LNCAP (cell line): ENCODE results near the gene SPPL3.

Experiments used
- TF ChIP-seq, protein P1 (sequence below): fragments of 450-650 bp; IDR thresholded peaks from 2 replicates; pipeline ENCODE4 v1.5.1; 2017; ENCODE audit warnings: mild to moderate bottlenecking

The SPPL3 gene

DNA sequence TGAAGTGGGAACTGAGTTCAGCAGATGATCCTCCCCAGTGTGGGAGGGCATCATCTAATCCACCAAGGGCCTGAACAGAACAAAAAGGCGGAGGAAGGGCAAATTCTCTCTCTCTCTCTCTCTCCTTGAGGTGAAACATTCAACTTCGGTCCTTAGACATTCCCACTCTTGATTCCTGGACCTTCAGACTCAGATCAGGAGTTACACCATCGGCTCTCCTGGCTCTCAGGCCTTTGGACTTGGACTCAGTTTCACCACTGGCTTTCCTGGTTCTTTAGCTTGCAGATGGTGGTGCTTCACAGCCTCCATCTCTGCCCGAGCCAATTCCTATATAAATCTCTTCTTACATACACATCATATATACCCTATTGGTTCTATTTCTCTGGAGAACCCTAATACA, 73.2 kb downstream of the SPPL3 start:
- TF ChIP-seq, protein P1, sequence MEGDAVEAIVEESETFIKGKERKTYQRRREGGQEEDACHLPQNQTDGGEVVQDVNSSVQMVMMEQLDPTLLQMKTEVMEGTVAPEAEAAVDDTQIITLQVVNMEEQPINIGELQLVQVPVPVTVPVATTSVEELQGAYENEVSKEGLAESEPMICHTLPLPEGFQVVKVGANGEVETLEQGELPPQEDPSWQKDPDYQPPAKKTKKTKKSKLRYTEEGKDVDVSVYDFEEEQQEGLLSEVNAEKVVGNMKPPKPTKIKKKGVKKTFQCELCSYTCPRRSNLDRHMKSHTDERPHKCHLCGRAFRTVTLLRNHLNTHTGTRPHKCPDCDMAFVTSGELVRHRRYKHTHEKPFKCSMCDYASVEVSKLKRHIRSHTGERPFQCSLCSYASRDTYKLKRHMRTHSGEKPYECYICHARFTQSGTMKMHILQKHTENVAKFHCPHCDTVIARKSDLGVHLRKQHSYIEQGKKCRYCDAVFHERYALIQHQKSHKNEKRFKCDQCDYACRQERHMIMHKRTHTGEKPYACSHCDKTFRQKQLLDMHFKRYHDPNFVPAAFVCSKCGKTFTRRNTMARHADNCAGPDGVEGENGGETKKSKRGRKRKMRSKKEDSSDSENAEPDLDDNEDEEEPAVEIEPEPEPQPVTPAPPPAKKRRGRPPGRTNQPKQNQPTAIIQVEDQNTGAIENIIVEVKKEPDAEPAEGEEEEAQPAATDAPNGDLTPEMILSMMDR, result no peak

DNA sequence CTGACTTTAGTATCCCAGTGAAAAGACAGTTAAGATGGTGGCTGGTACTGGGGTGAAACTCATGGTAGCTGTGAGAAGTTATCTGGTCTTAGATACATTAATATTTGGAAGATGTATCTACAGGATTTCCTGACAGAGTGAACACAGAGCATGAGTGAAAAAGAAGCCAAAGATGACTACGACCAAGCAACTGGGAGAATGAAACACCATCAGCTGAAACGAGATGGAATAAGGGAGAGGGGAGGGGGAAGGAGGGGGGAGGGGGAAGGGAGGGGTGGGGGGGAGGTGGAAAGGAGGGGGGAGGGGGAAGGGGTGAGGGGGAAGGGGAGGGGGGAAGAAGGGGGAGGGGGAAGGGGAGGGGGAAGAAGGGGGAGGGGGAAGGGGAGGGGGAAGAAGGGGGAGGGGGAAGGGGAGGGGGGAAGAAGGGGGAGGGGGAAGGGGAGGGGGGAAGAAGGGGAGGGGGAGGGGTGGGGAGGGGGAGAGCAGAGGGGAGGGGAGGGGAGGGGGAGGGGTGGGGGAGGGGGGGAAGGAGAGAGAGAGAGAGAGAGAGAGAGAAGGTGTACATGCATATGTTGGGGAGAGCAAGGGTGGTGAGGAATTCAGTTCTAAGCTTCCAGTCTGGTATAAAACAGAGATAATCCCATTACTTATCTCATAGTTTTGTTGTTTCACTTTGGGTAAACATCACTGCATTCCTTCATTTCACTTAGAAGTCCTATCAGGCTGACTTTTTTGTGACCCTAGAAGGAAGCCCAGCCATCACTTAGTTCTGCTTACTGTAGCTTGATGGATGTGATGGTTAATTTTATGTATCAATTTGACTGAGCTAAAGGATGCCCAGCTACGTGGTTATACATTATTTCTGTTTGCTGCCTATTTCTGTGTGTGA, 73.9 kb downstream of the SPPL3 start:
- TF ChIP-seq, protein P1, result no peak

DNA sequence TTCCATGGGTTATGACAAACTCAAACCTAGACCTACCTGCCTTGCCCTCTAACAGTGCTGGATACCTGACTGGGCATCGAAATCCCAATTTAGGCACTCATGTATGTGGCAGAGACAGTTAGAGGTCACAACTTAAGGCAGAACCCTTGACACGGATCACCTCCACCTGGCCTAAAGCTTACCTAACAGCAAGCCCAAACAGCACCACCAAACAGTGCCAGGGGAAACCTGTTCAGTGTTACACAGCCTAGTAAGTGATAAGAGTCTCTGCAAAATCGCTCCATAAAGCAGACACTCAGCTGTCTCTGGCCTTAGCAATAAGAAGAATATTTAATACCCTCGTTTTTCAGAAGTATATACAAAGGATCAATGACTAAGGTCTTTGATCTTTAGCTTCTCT, 77.8 kb downstream of the SPPL3 start:
- TF ChIP-seq, protein P1, result no peak

DNA sequence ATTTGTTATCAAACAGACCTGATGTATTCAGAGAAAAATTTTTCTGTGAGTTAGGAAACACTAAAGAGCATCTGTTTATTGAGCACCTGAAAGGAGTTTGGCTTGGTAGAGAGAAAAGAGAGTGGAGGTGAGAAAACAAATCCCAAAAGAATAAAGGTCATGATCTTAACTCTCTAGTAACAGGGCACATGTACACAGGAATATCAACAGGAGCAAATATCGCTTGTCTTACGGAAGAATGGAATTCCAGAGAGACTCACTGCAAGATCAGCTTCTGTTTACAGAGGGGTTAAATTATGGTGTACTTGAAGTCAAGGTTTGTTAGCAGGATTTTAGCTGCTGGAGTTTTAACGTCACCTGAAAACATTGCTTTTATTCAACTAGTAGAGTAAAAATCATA, 78.8 kb downstream of the SPPL3 start:
- TF ChIP-seq, protein P1, result no peak

DNA sequence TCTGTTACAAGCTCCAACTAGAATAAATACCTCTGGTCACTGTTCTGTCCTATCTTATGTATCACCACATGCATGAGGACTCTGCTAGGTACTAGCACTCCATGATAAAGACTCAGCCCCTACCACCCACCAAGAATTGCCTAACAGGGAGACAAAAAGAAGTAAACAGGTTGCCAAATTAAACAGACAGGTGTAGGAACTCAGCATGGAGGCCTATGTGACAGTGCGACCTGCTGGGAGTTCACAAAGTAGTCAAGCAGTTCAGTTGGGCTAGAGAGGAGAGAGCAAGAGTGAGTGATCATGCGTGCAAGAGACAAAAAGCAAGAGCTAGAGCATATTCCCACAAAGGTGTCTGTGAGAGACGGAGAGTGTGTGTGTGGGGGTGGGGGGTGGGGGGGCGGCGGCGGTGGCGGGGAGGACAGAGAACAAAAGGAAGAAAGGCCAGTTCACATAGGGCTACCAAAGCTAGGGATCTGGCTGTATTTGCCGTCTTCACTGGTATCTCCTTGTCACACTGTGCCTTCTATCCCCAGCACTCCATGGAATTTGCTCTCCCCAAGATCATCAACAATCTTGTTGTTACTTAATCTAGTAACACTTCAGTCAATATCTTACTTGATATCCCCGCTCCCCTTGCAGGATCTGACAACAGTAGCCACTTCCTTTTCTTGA, 81.2 kb downstream of the SPPL3 start:
- TF ChIP-seq, protein P1, result no peak

DNA sequence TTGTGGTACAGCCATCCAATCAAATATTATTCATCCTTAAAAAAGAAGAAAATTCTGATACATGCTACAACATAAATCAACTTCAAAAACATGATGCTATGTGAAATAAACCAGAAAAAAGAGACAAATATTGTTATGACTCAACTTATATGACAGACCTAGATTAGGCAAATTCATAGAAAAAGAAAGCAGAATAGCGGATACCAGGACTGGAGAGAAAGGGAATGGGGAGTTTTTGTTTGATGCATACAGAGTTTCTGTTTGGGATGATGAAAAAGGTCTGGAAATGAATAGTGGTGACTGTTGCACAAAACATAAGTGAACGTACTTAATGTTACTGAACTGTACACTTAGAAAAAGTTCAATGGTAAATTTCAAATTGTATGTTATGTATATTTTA, 82.3 kb downstream of the SPPL3 start:
- TF ChIP-seq, protein P1, result no peak

DNA sequence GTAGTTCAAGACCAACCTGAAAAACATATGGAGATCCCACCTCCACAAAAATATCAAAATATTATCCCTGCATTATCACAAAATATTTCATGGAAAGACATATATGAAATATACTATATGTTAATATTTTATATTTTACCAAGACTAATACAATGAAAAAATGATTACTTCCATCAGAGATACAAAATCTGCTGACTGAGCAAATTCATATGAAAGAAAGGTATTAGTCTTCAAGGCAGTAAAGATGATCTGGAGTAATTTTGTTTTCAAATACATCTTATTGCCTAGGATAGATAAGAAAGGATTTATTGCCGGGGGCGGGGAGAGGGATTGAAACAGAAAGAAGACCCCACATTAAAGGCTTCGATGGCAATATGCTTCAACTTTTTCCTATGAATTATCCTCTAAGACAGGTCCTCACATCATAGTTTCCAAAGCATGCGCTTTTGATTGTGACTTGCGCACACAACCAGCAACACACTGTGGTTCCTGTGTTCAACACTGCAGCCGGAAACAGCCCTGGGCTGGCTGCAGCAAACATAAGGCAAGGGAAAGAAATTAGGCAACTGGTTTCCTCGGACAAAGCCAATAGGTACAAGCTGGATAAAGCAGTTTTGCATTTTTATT, 83.2 kb downstream of the SPPL3 start:
- TF ChIP-seq, protein P1, result no peak
